ENCODE measurements around the gene HBG2. TPM values are rescaled to one million over a fixed set of nuclear protein-coding genes. Genes with fewer than 3 reads are reported as not detected.

HBG2 gene
- total RNA-seq, 1 donor from 2014 or later, result 0.54 TPM

DNA sequence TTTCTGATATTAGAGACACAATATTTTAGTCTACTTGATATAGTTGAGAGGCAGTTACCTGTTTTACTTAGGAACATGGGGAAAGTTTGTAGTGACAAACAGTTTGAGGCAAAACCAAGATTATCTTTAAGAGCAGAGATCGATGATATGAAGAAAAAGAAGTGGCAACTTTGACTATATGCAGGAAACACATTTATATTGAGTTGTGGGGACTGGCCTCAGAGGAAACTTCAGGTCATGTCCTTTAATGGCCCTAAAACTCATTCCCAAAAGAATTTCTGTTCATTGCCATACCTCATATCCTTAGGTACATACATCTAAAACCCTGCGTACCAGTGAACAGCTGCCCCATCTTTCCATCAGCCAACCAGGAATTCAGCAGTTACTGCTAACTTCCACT, 9.4 kb downstream of the HBG2 start:
- no peak overlapping the region for H3K4me3 Mint-ChIP-seq
- H3K27me3 Mint-ChIP-seq (ENCODE audit: low read depth), result peaks cover 6% of the 10 kb centered on the region
- no peaks in the 10 kb centered on the region for H3K9me3 Mint-ChIP-seq
- H3K4me1 Mint-ChIP-seq, result peaks cover 28% of the 10 kb centered on the region
- DNase-seq (ENCODE audit: low spot score in 2 of 2, unreplicated experiment in 2 of 2), result no peak
- no peaks in the 10 kb centered on the region for H3K36me3 Mint-ChIP-seq
- TF ChIP-seq, protein P1, sequence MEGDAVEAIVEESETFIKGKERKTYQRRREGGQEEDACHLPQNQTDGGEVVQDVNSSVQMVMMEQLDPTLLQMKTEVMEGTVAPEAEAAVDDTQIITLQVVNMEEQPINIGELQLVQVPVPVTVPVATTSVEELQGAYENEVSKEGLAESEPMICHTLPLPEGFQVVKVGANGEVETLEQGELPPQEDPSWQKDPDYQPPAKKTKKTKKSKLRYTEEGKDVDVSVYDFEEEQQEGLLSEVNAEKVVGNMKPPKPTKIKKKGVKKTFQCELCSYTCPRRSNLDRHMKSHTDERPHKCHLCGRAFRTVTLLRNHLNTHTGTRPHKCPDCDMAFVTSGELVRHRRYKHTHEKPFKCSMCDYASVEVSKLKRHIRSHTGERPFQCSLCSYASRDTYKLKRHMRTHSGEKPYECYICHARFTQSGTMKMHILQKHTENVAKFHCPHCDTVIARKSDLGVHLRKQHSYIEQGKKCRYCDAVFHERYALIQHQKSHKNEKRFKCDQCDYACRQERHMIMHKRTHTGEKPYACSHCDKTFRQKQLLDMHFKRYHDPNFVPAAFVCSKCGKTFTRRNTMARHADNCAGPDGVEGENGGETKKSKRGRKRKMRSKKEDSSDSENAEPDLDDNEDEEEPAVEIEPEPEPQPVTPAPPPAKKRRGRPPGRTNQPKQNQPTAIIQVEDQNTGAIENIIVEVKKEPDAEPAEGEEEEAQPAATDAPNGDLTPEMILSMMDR (IDR thresholded peaks at IDR 0.05; ENCODE audit: unreplicated experiment), result no peak
- no peak overlapping the region for H3K27ac Mint-ChIP-seq

DNA sequence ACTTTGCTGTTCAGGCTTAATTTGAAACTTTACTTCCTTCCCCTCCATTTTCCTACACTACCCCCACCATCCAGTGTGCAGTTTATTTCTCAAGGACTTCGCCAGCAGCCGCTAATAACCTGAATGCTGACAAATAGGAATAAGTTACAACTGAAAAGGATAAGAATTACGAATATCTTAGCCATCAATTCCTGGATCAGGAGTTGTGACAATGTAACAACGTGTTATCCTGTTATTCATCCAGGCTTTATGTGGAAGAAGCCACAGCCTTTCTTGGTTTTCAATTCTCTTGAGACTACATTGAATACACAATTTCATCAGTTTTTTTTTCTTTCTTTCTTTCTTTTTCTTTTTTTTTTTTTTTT, 10.8 kb downstream of the HBG2 start:
- Mint-ChIP-seq H3K4me3 (no peak overlapping the region), H3K9me3 (no peaks in the 10 kb centered on the region), H3K27ac (no peak overlapping the region), H3K27me3 (ENCODE audit: low read depth) (peaks cover 6% of the 10 kb centered on the region), H3K36me3 (no peaks in the 10 kb centered on the region), H3K4me1 (peaks cover 28% of the 10 kb centered on the region)
- DNase-seq (ENCODE audit: low spot score in 2 of 2, unreplicated experiment in 2 of 2), result no peak
- TF ChIP-seq, protein P1 (IDR thresholded peaks at IDR 0.05; ENCODE audit: unreplicated experiment), result no peak

DNA sequence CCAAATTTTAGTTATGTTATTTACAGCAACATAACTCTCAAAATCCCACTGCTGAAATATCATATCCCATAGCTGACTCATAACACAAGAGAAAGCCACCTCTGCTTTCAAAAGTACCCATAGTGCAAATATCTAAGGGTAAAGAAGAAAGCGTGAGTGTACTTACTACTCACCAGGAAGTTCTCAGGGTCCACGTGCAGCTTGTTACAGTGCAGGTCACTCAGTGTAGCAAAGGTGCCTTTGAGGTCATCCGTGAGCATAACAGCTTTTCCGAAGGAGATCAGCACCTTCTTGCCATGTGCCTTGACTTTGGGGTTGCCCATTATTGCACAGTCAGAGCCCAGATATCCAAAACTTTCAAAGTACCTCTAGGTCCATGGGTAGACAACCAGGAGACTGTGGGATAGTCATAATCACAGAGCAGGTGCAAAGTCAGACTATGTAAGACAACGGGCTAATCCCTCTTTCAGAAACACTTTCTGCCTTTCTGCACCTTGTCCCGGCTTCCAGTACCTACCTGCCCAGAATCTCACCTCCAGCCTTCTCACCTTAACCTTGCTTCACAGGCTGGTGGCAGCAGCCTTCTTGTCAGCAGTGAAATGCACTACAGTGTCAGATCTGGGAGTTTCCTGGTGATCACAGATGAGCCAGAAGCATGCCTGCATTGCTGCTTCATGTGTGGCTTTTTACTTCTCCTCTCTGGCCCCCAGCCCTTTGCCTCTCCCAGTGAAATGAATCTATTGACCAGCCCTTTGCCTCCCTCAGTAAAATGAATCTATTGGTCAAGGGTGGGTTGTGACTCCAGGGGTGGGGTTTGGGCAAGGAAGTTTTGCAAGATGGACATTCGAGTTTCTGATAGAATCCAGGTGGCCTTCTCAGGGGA, 11.4 kb downstream of the HBG2 start:
- no peak overlapping the region for H3K27ac Mint-ChIP-seq
- TF ChIP-seq, protein P1 (IDR thresholded peaks at IDR 0.05; ENCODE audit: unreplicated experiment), result no peak
- H3K4me1 Mint-ChIP-seq, result peaks cover 28% of the 10 kb centered on the region

DNA sequence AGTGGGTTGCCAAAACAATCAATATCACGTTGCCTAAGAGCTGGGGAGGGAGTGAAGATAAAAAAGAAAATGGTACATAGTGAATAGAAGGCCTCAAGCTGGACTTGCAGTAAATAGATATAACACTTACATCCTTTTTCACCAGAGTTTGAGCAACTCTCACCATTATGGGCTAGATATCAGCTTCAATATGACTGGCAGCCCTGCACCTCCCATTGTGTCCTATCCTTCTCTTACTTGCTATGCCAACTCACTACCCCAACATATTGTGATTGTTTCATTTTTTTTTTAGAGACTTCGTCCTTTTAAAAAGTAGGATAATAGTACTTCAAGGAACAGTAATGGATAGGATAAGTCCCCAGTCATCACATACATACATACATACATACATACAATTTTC, 12.4 kb downstream of the HBG2 start:
- Mint-ChIP-seq H3K36me3 (no peaks in the 10 kb centered on the region), H3K27me3 (ENCODE audit: low read depth) (peaks cover 6% of the 10 kb centered on the region), H3K27ac (no peak overlapping the region), H3K9me3 (no peaks in the 10 kb centered on the region), H3K4me1 (peaks cover 25% of the 10 kb centered on the region), H3K4me3 (no peak overlapping the region)
- no peak for DNase-seq (ENCODE audit: low spot score in 2 of 2, unreplicated experiment in 2 of 2)
- TF ChIP-seq, protein P1 (IDR thresholded peaks at IDR 0.05; ENCODE audit: unreplicated experiment), result no peak

More for the DNA sequence above, 11.4 kb downstream of the HBG2 start:
- Mint-ChIP-seq H3K36me3 (no peaks in the 10 kb centered on the region), H3K27me3 (ENCODE audit: low read depth) (peaks cover 6% of the 10 kb centered on the region), H3K4me3 (no peak overlapping the region), H3K9me3 (no peaks in the 10 kb centered on the region)
- DNase-seq (ENCODE audit: low spot score in 2 of 2, unreplicated experiment in 2 of 2), result no peak

DNA sequence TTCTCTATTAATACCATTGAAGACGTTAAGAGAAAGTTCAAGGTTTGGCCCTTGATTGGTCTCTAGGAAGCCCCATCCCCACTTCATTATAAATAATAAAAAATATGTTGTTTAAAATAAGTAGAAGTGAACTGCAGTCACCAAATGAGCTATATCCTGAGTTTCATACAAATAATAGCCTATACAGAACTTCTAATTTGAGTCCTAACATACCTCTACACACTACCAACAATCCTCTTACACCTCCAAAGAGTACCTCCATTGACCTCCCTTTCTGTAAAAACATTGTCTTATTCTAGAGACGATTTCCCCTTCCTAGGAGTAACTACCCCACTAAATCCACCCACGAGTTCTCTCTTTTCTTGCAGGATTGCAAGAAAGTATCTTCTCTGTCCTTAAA, 13.1 kb downstream of the HBG2 start:
- Mint-ChIP-seq H3K4me3 (no peak overlapping the region), H3K9me3 (no peaks in the 10 kb centered on the region), H3K27ac (no peak overlapping the region), H3K27me3 (ENCODE audit: low read depth) (peaks cover 9% of the 10 kb centered on the region), H3K36me3 (no peaks in the 10 kb centered on the region), H3K4me1 (peaks cover 17% of the 10 kb centered on the region)
- no peak for DNase-seq (ENCODE audit: low spot score in 2 of 2, unreplicated experiment in 2 of 2)
- TF ChIP-seq, protein P1 (IDR thresholded peaks at IDR 0.05; ENCODE audit: unreplicated experiment), result no peak

Measured in mesothelial cell of epicardium (in vitro differentiated cells).